ENCODE measurements around the gene IPO9.

DNA sequence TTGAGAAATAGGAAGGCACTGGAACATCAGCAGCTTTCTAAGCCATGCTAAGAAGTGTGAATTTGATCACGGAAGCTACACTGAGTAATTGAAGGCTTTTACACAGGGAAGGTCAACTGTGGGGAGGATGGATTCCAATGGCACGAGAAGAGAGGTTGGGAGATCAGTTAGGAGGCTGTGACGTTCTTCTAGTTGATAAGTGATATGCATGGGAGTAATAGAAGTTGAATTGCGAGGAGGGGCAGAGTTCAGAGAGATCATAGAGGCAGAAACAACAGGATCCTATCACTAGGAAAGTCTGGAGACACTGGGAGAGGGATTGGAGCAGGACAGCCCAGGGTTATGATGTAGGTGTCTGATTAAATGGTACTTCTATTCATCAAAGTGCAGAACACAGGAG, 101.2 kb downstream of the IPO9 start:
- TF ChIP-seq, protein P1, sequence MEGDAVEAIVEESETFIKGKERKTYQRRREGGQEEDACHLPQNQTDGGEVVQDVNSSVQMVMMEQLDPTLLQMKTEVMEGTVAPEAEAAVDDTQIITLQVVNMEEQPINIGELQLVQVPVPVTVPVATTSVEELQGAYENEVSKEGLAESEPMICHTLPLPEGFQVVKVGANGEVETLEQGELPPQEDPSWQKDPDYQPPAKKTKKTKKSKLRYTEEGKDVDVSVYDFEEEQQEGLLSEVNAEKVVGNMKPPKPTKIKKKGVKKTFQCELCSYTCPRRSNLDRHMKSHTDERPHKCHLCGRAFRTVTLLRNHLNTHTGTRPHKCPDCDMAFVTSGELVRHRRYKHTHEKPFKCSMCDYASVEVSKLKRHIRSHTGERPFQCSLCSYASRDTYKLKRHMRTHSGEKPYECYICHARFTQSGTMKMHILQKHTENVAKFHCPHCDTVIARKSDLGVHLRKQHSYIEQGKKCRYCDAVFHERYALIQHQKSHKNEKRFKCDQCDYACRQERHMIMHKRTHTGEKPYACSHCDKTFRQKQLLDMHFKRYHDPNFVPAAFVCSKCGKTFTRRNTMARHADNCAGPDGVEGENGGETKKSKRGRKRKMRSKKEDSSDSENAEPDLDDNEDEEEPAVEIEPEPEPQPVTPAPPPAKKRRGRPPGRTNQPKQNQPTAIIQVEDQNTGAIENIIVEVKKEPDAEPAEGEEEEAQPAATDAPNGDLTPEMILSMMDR (IDR thresholded peaks at IDR 0.05), result no peak
- no peak for TF ChIP-seq EZH2 (IDR thresholded peaks at IDR 0.05; ENCODE audit: borderline replicate concordance, insufficient read depth, low read depth, low read length, poor library complexity, severe bottlenecking)
